Tibial nerve (tissue), 3 donors: ENCODE measurements around the gene SNRPD2.
A peak's percentile ranks its signal among the peaks of the same experiment; 100 is the strongest.

ENCODE experiments used
- CTCF ChIP-seq, 5 experiments: fragments of 200-600 bp in 3 of 5; fragments of 450-650 bp in 2 of 5; sonication (generic) in 3 of 5; IDR thresholded peaks; one replicate each; pipeline ENCODE4 v1.5.1; 2016 to 2019; ENCODE audit warnings: antibody characterized with exemption in 5 of 5, mild to moderate bottlenecking in 3 of 5, moderate library complexity in 2 of 5
- POLR2A ChIP-seq, 2 donors: fragments of 450-650 bp; IDR thresholded peaks; one replicate each; pipeline ENCODE4 v1.6.1; 2017; ENCODE audit warnings: antibody characterized with exemption in 2 of 2, mild to moderate bottlenecking in 2 of 2, moderate library complexity in 2 of 2

- TF ChIP-seq CTCF (IDR thresholded peaks at IDR 0.05): peak; percentile 93 to 99 (median 96)
- no peak for TF ChIP-seq POLR2A (IDR thresholded peaks at IDR 0.05)
Observed at GRCh38 chr19:45643024-45643926, 48.5 kb downstream of the SNRPD2 start.
